Endodermal cell (in vitro differentiated cells): ENCODE data around the gene CELF4. TPM values are rescaled to one million over a fixed set of nuclear protein-coding genes. Genes with fewer than 3 reads are reported as not detected.

Experiments
- DNase-seq: peaks from one replicate; pipeline ENCODE4 v3.0.0-alpha.2; 2017
- H3K27ac ChIP-seq: 2 replicates; pipeline ENCODE4 v1.5.1; 2013; ENCODE audit warnings: mild to moderate bottlenecking, low read depth, low read length, moderate library complexity
- H3K27me3 ChIP-seq: 2 replicates; pipeline ENCODE4 v1.6.1; 2013; ENCODE audit warnings: mild to moderate bottlenecking, low read length, moderate library complexity; ENCODE audit not compliant: insufficient read depth, control insufficient read depth, poor library complexity, severe bottlenecking
- H3K36me3 ChIP-seq: 2 replicates; pipeline ENCODE4 v1.7.0; 2013; ENCODE audit warnings: mild to moderate bottlenecking, low read length, moderate library complexity; ENCODE audit not compliant: control insufficient read depth, insufficient read depth
- H3K4me1 ChIP-seq: one replicate; pipeline ENCODE4 v1.7.0; 2013; ENCODE audit warnings: low read length; ENCODE audit not compliant: control insufficient read depth, insufficient read depth
- H3K4me3 ChIP-seq: 2 replicates; pipeline ENCODE4 v1.5.1; 2013; ENCODE audit warnings: mild to moderate bottlenecking, low read length, moderate library complexity
- H3K9ac ChIP-seq: 2 replicates; pipeline ENCODE4 v1.6.1; 2013; ENCODE audit warnings: mild to moderate bottlenecking, low read length, moderate library complexity; ENCODE audit not compliant: poor library complexity, severe bottlenecking; ENCODE audit errors: extremely low read depth
- H3K9me3 ChIP-seq: 2 replicates; pipeline ENCODE4 v1.6.1; 2013; ENCODE audit warnings: mild to moderate bottlenecking, low read length, moderate library complexity; ENCODE audit not compliant: control insufficient read depth
- H3K27ac Mint-ChIP-seq: 2 replicates; pipeline ENCODE4 v1.8.0; 2020; ENCODE audit warnings: mixed read lengths
- H3K27me3 Mint-ChIP-seq: 2 replicates; pipeline ENCODE4 v1.8.0; 2021; ENCODE audit warnings: mild to moderate bottlenecking, mixed read lengths; ENCODE audit not compliant: insufficient read depth
- H3K36me3 Mint-ChIP-seq: 2 replicates; pipeline ENCODE4 v1.8.0; 2020; ENCODE audit warnings: low read depth, mixed read lengths
- H3K4me1 Mint-ChIP-seq: 2 replicates; pipeline ENCODE4 v1.8.0; 2020; ENCODE audit warnings: mixed read lengths
- H3K4me3 Mint-ChIP-seq: 2 replicates; pipeline ENCODE4 v1.8.0; 2020; ENCODE audit warnings: mild to moderate bottlenecking, moderate library complexity, mixed read lengths
- H3K9me3 Mint-ChIP-seq: 2 replicates; pipeline ENCODE4 v1.8.0; 2020; ENCODE audit warnings: mild to moderate bottlenecking, mixed read lengths
- CTCF ChIP-seq: fragments of 200-600 bp; sonication (generic); conservative IDR thresholded peaks from 2 replicates; pipeline ENCODE4 v1.5.0; 2021; ENCODE audit warnings: antibody characterized with exemption, mild to moderate bottlenecking
- WGBS, 2 experiments: methylation state at CpG; one replicate each; pipeline versions ENCODE4 v1.1.5 to v1.1.7; 2013; ENCODE audit warnings: missing lambda C conversion rate in 2 of 2, mixed read lengths in 1 of 2; ENCODE audit not compliant: insufficient coverage in 1 of 2, insufficient read length in 1 of 2; 5-methylcytosine and 5-hydroxymethylcytosine counted together
- total RNA-seq, 2 donors: library from RNA; stranded (reverse); fragmentation: NEBNext Ultra II Directional in 1 of 2; extraction: Animal tissue kit (Norgen Biotek cat#: 25700) in 1 of 2; gene quantifications; 2 replicates in 1 of 2; 3 replicates in 1 of 2; pipeline ENCODE4 v1.2.1, GENCODE V29; 2021

CELF4 gene
- total RNA-seq, 2 donors from 2014 or later, result 5.7 to 6.7 TPM

- no peak overlapping the region for H3K4me3 Mint-ChIP-seq
- H3K4me1 ChIP-seq, result no peaks in the 10 kb centered on the region
- no peaks in the 10 kb centered on the region for H3K27me3 Mint-ChIP-seq
- peaks cover 6% of the 10 kb centered on the region for H3K27me3 ChIP-seq
- H3K27ac Mint-ChIP-seq, result no peak overlapping the region
- no peaks in the 10 kb centered on the region for H3K9me3 ChIP-seq
- no peak overlapping the region for H3K9ac ChIP-seq
- H3K27ac ChIP-seq, result no peak overlapping the region
- no peaks in the 10 kb centered on the region for H3K36me3 Mint-ChIP-seq
- H3K4me3 ChIP-seq, result no peak overlapping the region
- WGBS, 2 experiments, result 44% methylated on average over 5 to 15 of the region's 15 CpGs
- H3K4me1 Mint-ChIP-seq, result no peaks in the 10 kb centered on the region
- H3K9me3 Mint-ChIP-seq, result no peaks in the 10 kb centered on the region
- H3K36me3 ChIP-seq, result no peaks in the 10 kb centered on the region
- peak; percentile 80 for TF ChIP-seq CTCF
- peak; percentile 86 for DNase-seq
These were observed 243.0 kb downstream of the CELF4 start for GRCh38 chr18:37322492-37323035.

- Mint-ChIP-seq H3K9me3 (no peaks in the 10 kb centered on the region), H3K4me3 (no peak overlapping the region), H3K27ac (no peak overlapping the region), H3K36me3 (no peaks in the 10 kb centered on the region), H3K27me3 (no peaks in the 10 kb centered on the region), H3K4me1 (no peaks in the 10 kb centered on the region)
- Histone ChIP-seq H3K27me3 (peaks cover 6% of the 10 kb centered on the region), H3K9me3 (no peaks in the 10 kb centered on the region), H3K36me3 (no peaks in the 10 kb centered on the region), H3K4me3 (no peak overlapping the region), H3K27ac (no peak overlapping the region), H3K4me1 (no peaks in the 10 kb centered on the region), H3K9ac (no peak overlapping the region)
- TF ChIP-seq CTCF, result no peak
- 76 to 87% methylated on average over 17 to 29 of the region's 29 CpGs for WGBS, 2 experiments
- DNase-seq, result peak; percentile 70
These were observed 243.8 kb downstream of the CELF4 start for GRCh38 chr18:37321582-37322491.

- WGBS, 2 experiments, result 88 to 92% methylated on average over 4 to 10 of the region's 10 CpGs
- no peaks in the 10 kb centered on the region for H3K9me3 Mint-ChIP-seq
- TF ChIP-seq CTCF, result no peak
- H3K4me3 Mint-ChIP-seq, result no peak overlapping the region
- H3K27me3 Mint-ChIP-seq, result no peaks in the 10 kb centered on the region
- no peak overlapping the region for H3K27ac Mint-ChIP-seq
- H3K27me3 ChIP-seq, result peaks cover 6% of the 10 kb centered on the region
- H3K36me3 ChIP-seq, result no peaks in the 10 kb centered on the region
- no peaks in the 10 kb centered on the region for H3K4me1 Mint-ChIP-seq
- no peak overlapping the region for H3K9ac ChIP-seq
- no peaks in the 10 kb centered on the region for H3K36me3 Mint-ChIP-seq
- H3K4me3 ChIP-seq, result no peak overlapping the region
- DNase-seq, result no peak
- H3K27ac ChIP-seq, result no peak overlapping the region
- H3K9me3 ChIP-seq, result no peaks in the 10 kb centered on the region
- H3K4me1 ChIP-seq, result no peaks in the 10 kb centered on the region
These were observed 245.3 kb downstream of the CELF4 start for GRCh38 chr18:37320317-37320716.
